Right lobe of liver (tissue), 4 donors: ENCODE results near the gene RAP1A.

Source experiments
- CTCF ChIP-seq, 4 donors: fragments of 200-600 bp in 3 of 4; fragments of 450-650 bp in 1 of 4; IDR thresholded peaks; one replicate each; pipeline versions ENCODE4 v1.5.1 to v1.8.0; 2016 to 2022; ENCODE audit warnings: antibody characterized with exemption in 4 of 4, mild to moderate bottlenecking in 2 of 4
- POLR2A ChIP-seq: fragments of 450-650 bp; IDR thresholded peaks from one replicate; pipeline ENCODE4 v1.6.1; 2017; ENCODE audit warnings: antibody characterized with exemption, mild to moderate bottlenecking
- donor health status: DM: no; HTN: no; CAD: no.
- donor health status: DM: no; HTN: no; CAD: no.
- donor health status: DM: no; HTN: yes; CAD: no.

GRCh38 chr1:111602302-111602701 lies 17.3 kb upstream of the RAP1A start:
- TF ChIP-seq CTCF (IDR thresholded peaks at IDR 0.05) (no peak), POLR2A (no peak)
